Activated T-cell treated with anti-CD3 and anti-CD28 coated beads for 1 hour (primary cell): ENCODE results near the gene JMJD8.

ENCODE experiments used
- DNase-seq: peaks from one replicate; pipeline ENCODE4 v3.0.0-alpha.2; 2020; ENCODE audit warnings: low read depth

Gene JMJD8

DNA sequence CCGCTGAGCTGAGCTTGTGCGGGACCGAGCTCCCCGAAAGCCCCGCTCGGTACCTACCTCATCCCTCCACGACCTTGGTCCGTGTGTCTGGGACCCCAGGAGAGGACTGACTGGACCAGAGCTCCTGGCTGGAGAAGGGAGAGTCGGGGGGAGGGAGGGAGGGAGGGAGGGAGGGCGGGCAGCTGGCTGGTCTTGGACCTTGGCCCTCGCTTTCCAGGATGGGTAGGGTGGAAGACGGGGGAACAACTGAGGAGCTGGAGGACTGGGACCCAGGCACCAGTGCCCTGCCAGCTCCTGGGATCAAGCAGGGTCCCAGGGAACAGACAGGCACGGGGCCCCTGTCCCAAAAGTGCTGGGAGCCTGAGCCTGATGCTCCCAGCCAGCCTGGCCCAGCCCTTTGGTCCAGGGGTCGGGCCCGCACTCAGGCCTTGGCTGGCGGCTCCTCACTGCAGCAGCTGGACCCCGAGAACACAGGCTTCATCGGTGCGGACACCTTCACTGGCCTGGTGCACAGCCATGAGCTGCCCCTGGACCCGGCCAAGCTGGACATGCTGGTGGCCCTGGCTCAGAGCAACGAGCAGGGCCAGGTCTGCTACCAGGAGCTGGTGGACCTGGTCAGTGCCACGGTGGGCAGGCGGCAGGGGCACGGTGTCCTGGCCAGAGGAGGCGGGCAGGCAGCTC is 8.1 kb downstream of the JMJD8 start:
- no peak for DNase-seq

DNA sequence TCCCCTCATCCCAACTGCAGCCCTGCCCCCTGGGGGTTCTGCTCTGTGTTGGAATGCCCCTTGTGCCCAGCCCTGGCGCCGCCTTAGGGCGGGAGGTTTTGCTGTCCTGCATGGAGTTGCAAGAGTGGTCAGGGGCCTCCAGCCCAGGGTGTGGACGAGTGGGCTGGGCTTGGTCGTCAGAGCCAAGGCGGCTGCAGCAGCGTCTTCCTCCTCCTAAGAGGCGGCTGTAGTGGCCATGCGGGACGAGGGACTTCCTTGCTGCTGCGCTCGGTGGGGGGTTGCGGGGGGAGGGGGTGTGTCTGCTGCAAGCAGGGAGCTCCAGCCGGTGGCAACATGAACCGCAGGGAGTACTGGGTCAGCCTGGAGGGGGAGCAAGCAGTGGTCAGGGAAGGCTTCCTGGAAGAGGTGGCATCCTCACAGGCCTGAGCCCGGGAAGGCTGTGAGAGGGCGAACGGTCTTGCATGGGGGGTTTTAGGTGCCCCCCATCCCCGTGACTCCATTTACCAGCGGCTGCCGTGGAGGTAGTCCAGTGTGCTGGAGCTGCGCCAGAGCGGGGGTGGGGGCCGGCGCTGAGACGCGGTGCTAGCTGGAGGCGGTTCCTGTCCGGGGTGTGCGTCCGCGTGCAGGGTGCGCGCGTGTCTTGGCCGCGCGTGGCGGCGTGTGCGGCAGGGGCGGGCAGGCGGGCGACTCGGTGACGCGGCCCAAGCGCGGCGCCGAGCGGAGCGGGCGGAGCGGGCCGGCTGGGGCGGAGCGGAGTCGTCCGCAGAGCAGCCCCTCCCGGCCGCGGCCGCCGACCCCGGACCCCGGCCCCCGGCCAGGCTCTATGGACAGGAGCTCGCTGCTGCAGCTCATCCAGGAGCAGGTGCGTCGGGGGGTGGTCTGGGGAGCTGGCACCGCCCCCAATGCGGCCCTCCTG is 8.9 kb downstream of the JMJD8 start, which contains the start of gene RHBDL1:
Gene RHBDL1 (plus strand): TSS at position 704 of the 916 bp plus-strand sequence. CDS start 120 bp downstream, at position 824.
- DNase-seq = no peak

DNA sequence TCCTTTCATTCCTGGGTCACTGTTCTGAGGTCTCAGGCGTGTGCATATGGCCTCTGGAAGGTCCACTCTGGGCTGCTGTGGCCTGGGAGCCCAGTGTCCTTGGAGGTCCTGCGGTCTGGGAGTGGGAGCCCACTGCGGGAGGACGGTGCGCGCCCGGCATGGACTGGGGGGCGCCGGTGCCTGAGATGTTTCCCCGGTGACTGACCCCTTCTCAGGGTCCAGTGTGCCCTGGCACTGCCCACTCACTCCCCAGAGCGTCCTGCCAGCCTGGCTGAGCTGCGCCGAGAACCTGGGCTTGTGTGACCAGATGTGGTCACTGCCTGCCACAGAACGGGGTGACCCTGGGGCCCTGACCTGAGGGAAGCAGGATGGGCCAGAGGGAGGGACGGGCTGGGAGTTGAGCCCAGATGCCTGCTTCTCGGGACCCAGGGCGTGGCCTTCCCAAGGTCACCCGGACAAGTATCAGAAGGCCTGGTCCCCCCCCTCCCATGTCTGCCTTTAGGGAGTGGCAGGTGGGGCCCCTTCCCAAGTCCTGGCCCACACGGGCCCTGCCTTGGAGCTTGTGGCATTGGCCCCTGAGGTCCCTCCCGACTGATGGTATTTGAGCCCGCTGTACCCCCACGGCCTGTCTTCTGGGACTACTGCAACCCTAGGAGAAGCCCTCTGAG is 9.8 kb downstream of the JMJD8 start:
- no peak for DNase-seq

DNA sequence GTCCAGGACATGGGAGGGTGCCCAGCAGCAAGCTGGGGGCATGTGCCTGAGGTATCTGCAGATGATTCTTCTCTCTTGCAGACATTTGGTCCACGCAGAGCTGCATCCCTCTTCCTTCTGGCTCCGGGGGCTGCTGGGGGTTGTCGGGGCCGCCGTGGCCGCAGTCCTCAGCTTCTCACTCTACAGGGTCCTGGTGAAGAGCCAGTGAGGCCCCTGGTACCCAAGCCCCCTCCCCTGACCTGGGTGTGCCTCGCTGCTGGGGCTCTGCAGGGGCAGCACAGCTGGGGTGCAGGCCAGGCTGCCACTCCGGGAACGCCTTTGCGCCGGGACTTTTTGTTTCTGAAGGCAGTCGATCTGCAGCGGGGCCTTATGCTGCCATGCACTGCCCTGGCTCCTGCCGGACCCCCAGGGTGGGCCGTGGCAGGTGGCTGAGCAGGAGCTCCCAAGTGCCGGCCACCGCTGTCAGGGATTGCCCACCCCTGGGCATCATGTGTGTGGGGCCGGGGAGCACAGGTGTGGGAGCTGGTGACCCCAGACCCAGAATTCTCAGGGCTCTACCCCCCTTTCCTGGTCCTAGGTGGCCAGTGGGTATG is 10.6 kb downstream of the JMJD8 start:
- DNase-seq = no peak

DNA sequence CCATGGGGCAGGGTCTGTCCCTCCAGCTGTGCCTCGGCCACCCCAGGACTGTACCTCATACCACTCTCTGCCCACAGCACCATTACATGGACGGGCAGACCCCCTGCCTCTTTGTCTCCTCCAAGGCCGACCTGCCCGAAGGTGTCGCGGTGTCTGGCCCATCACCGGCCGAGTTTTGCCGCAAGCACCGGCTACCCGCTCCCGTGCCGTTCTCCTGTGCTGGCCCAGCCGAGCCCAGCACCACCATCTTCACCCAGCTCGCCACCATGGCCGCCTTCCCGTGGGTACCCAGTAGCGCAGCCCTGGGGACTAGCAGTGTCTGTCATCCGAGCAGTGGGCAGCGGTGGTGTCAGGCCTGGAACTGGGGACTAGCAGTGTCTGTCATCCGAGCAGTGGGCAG is 11.3 kb downstream of the JMJD8 start:
- no peak for DNase-seq

DNA sequence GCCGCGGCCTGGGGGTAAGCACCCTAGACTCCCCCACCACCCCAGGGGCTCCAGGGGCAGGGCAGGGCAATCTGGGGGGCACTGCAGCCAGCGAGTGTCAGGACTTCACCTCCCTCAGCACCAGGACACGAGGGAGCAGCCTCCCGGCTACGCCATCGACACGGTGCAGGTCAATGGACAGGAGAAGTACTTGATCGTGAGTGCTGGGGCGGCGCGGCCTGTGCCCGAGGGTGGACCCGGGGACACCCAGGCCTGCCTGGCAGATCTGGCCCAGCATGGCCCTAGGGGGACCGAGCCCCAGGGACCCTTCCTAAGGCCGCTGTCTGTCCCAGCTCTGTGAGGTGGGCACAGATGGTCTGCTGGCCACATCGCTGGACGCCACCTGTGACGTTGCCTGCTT is 11.8 kb downstream of the JMJD8 start:
- no peak for DNase-seq

DNA sequence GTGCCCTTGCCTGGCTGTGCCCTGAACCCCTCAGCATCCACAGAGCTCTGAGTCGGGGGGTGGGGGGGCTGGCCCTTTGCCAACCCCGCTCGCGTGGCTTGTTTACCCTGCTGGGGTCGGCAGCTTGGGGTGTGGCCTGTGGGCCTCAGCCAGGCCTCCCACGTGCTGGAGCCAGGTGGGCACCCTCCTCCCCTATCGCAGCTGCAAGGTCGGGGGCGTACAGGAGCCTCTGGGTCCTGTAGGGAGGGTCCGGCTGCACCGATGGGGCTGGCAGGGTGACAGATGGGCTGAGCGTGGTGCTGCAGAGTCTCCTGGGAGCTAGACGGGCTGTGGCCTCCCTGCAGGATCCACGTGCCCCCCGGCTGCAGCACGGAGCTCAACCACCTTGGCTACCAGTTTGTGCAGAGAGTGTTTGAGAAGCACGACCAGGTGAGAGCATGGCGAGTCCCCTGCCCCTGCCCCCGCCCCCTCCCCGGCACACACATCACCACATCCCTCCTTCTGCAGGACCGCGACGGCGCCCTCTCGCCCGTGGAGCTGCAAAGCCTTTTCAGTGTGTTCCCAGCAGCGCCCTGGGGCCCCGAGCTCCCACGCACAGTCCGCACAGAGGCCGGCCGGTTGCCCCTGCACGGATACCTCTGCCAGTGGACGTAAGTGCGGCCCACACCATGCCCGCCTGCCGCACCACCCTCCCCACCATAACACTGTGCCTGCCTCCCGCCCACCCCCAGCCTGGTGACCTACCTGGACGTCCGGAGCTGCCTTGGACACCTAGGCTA is 12.6 kb downstream of the JMJD8 start:
- DNase-seq = no peak

DNA sequence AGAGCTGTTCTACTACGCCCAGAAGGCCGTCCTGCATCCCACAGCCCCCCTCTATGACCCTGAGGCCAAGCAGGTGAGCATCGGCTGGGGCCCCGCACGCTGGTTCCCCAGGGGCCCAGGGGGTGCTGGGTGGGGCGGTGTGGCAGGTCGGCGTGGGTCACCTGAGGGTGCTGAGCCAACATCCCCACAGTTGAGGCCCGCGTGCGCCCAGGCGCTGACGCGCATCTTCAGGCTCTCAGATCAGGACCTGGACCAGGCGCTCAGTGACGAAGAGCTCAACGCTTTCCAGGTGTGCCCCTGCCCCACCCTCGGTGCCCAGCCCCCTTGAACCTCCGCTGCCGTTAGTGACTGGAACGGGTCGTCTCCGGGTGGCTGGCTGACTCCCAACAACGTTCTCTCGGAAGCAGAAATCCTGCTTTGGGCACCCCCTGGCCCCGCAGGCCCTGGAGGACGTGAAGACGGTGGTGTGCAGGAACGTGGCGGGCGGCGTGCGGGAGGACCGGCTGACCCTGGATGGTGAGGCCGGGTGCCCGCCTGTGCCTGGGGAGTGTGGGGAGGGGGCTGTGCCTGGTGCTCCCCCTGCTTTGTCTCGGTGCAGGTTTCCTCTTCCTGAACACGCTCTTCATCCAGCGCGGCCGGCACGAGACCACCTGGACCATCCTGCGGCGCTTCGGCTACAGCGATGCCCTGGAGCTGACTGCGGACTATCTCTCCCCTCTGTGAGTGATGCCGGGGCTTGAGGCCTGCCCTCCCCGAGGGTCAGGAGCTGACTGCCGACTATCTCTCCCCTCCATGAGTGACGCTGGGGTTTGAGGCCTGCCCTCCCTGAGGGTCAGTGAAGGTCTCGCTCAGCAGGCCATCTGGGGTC is 13.4 kb downstream of the JMJD8 start:
- DNase-seq = no peak

DNA sequence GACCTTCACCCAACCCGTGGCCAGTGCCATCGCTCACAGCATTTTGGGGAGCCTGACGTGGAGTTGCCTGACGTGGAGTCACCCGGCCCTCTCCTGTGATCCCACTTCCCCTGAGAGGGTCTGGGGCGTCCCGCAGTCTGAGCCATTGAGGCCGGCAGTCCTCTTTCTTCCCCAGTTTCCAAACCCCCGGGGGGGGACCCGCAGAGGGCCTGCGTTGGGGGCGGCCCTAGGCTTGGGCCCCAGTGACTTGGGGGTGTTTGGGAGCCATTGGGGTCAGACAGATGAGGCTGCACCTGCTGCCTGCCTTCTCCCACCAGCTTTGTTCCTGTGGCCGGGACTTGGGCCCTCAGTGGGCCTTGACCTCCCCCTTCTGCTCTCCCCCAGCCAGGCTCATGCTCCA is 14.5 kb downstream of the JMJD8 start:
- no peak for DNase-seq

DNA sequence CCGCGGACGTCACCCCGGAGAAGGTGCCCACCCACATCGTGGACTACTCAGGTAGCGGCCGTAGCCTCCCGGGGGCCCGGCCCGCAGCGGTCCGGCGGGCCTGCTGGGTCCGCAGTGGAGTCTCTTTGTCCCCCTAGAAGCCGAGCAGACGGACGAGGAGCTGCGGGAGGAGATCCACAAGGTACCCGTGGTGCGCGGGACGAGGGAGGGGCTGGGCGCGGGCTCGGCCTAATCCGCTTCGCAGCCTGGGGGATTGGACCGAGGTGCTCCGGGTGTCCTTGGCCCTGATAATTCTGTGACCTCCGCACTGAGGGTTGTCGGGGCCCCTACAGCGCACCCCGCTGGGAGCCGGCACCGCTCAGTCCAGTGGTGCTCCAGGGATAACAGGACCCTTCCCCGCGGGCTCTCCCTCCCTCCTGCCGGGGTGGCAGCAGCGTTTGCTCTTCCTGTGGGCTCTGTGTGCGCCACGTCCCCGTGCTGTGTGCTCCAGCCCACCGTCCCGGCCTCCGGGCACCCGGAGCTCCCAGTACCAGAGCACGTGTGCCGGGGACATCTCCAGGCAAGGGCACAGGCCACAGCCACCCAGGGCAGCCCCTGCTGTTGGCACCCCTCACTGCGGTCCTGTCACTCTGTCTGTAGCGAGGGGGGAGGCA is 15.5 kb downstream of the JMJD8 start:
- DNase-seq = no peak

DNA sequence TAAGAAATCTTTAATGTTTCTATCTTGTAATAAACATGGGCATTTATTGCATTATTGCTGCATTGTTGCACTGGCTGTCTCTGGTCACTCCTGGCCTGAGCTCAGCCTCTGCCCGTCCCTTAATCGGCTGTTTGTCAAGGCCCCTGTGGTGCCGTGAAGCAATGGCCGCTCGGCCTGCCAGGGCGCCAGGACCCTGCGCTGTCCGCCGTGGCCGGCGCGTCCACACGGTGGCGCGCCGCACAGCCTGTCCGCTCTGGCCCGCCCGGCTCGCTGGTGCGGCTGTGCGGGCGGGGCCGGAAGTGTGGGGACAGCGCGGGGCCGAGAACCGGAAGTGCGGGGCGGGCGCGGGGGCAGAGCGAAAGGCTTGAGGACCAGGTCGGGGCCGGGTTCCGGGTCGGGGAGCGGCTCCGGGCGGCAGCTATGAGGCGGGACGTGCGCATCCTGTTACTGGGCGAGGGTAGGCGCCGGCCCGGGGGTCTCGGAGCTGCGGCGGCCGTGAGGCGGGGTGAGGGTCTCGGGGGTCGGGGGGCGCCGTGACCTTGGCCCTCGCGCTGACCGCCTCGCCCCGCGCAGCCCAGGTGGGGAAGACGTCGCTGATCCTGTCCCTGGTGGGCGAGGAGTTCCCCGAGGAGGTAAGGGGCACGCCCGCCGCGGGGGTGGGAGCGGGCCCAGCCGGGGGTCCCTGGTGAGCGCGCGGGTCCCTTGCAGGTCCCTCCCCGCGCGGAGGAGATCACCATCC is 16.2 kb downstream of the JMJD8 start, which contains the start of gene RHOT2:
Gene RHOT2 (plus strand): TSS at position 353 of the 739 bp plus-strand sequence. CDS start 68 bp downstream, at position 421.
- peak; percentile 91 for DNase-seq

DNA sequence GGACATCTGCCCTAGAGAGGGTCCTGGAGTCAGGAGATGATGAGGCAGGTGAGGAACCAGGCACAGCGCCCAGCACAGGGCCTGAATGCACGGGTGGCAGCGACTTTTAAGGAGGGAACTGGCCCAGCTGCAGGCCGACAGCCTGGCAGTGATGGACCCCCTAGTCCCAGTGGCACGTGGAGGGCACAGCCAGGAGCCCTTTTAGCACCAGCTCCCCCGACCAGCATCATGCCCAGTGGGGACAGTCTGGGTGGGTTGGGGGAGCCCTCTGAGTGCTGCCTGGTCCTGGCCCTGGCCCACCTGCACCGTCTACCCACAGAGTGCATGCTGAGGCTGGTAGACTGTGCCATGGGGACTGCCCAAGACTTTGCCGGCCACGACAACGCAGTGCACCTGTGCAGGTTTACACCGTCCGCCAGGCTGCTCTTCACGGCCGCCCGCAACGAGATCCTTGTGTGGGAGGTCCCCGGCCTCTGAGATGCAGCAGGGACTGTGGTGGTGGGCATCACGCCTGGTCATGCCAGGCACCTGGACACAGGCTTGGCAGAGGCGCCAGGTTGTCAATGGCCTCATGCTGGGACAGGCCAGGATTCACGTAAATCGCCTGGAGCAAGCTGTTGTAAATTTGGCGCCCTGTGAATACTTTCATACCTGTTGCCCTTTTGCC is 16.9 kb downstream of the JMJD8 start:
- no peak for DNase-seq

DNA sequence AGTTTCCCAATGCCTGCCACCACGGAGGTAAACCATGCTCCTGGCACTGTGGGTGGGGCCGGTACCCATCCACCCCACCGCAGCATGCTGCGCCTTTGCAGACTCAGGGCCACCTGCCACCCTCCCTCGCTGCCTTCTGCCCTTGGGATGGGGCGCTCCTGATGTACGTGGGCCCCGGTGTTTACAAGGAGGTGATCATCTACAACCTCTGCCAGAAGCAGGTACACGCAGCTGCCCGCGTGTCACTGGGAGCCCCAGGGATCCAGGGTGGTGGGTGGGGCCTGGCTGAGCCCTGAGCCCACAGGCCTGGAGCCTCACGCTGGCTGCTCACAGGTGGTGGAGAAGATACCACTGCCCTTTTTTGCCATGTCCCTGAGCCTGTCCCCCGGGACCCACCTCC is 17.6 kb downstream of the JMJD8 start:
- DNase-seq = no peak

DNA sequence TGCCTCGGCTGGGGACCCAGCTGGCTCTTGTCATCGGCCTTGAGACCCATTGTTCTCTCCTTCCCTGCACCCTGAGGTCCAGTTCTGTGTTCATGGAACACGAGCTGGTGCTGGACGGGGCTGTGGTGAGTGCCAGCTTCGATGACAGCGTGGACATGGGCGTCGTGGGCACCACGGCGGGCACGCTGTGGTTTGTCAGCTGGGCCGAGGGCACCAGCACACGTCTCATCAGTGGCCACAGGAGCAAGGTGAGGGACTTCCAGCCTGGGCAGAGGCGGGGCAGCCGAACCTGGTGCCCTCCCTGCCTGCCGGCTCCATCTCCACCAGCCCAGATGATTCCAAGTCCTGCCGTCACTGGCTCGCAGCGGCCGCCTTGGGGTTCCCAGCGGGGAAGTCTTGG is 21.5 kb downstream of the JMJD8 start:
- no peak for DNase-seq

DNA sequence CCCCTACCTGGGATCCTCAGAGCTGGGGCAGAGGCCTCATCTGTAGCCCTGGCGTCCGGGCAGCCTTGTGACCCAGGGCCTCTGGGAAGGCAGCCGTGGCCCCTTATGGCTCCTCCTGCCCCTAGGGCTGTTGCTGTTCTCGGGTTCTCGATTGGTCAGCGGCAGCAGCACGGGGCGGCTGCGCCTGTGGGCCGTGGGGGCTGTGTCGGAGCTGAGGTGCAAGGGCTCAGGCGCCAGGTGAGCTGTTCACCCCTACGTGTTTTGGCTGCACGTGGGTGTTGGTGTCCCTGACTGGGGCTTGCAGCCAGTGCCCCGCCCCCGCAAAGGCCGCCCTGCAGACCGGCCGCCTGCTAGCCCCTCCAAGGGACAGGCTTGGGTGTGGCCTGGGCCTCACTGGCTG is 22.0 kb downstream of the JMJD8 start:
- DNase-seq = no peak

DNA sequence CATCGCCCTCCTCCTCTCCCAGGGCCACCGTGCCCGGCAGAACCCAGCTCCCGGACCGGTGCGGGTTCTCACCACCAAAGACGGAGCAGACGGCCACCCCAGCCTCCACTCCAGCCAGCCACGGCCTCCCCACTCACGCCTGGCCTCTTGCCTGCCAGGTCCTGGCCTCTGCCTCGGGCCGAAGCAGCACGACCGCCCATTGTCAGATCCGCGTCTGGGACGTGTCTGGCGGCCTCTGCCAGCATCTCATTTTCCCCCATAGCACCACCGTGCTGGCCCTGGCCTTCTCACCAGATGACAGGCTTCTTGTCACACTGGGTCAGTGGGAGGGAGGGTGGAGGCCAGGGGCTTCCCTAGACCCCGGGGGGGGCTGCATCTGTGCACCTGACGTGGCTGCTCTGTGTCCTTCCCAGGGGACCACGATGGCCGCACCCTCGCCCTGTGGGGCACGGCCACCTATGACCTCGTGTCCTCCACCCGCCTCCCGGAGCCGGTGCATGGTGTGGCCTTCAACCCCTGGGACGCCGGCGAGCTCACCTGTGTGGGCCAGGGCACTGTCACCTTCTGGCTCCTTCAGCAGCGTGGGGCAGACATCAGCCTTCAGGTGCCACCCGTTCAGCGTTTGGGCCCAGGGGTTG is 22.8 kb downstream of the JMJD8 start:
- DNase-seq = no peak

DNA sequence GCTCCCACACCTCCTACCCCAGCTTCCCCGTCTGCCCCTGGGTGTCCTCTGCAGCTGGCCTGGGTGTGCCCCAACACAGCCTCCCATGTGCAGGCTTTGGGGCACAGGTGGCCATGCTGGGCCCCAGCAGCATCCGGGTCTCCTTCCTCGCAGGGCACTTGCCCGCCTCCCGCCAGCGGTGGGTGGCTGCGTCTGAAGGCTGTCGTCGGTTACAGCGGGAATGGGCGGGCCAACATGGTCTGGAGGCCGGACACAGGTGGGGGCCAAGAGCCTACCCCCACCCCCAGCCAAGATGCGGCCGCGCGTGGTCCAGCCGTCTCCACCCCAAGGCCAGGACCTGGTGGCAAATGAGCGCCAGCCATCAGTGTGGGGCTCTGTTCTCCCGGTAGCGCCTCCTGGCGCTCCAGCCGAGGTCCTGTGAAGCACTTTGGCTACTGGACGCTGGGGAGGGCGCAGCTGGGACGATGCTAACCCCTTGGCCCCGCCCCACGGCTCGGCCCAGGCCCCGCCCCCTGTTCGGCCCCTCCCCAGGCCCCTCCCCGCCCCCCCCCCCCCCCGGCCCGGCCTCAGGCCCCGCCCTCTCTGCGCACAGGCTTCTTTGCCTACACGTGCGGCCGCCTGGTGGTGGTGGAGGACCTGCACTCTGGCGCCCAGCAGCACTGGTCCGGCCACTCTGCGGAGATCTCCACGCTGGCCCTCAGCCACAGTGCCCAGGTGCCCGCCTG is 23.5 kb downstream of the JMJD8 start:
- DNase-seq = peak; percentile 52

DNA sequence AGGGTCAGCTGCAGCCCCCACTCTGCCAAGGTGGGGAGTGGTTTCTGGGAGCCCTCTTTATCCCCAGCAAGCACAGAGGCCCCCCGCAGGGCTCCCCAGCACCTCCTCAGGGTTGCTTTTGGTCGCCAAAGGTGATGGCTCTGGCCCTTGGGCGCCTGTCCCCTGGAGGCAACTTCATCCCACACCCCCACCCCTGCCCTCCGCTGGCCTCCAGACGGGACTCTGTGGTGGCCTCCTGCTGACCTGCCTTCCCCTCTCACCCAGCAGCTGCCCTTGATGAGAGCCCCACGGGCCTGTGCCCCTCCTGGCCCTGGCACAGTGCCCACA is 24.0 kb downstream of the JMJD8 start:
- DNase-seq = no peak
